Tibial artery (tissue), 4 donors: ENCODE measurements around the gene ATP2B1.

Experiments
- DNase-seq, 2 donors: peaks; one replicate each; pipeline ENCODE4 v3.0.0-alpha.2; 2019
- H3K27ac ChIP-seq, 2 donors: fragments of 200-600 bp; sonication (generic) in 1 of 2; 1 replicate in 1 of 2; 2 replicates in 1 of 2; pipeline ENCODE4 v1.5.1; 2018 to 2019; ENCODE audit warnings: mild to moderate bottlenecking in 1 of 2
- H3K27me3 ChIP-seq, 2 donors: fragments of 200-600 bp; sonication (generic) in 1 of 2; one replicate each; pipeline versions ENCODE4 v1.5.1 to v1.6.0; 2016 to 2019
- H3K36me3 ChIP-seq, 3 donors: fragments of 200-600 bp; sonication (generic) in 2 of 3; one replicate each; pipeline ENCODE4 v1.5.1; 2016 to 2019; ENCODE audit warnings: mild to moderate bottlenecking in 2 of 3
- H3K4me1 ChIP-seq, 4 donors: fragments of 200-600 bp; sonication (generic) in 2 of 4; 1 replicate in 3 of 4; 2 replicates in 1 of 4; pipeline ENCODE4 v1.5.1; 2016 to 2019
- H3K4me3 ChIP-seq, 2 donors: fragments of 200-600 bp; sonication (generic) in 1 of 2; 1 replicate in 1 of 2; 2 replicates in 1 of 2; pipeline ENCODE4 v1.5.1; 2018 to 2019; ENCODE audit warnings: mild to moderate bottlenecking in 2 of 2
- H3K9me3 ChIP-seq, 3 donors: fragments of 200-600 bp; sonication (generic) in 1 of 3; one replicate each; pipeline ENCODE4 v1.5.1; 2016 to 2019
- CTCF ChIP-seq, 2 experiments: fragments of 200-600 bp in 1 of 2; fragments of 450-650 bp in 1 of 2; IDR thresholded peaks; one replicate each; pipeline ENCODE4 v1.5.1; 2017 to 2019; ENCODE audit warnings: antibody characterized with exemption in 2 of 2, mild to moderate bottlenecking in 1 of 2, moderate library complexity in 1 of 2
- intact Hi-C: fragments of 100-400 bp; cut with DNase I; formaldehyde crosslinking; loops from one replicate; pipeline ENCODE4 v1.15.0; 2023; ENCODE audit warnings: low total_unique reads

Gene ATP2B1

GRCh38 chr12:89706986-89707702, 1.5 kb downstream of the ATP2B1 start:
- TF ChIP-seq CTCF (IDR thresholded peaks at IDR 0.05) = no peak
- no peaks in the 10 kb centered on the region for H3K27me3 ChIP-seq
- H3K9me3 ChIP-seq = no peaks in the 10 kb centered on the region
- peak overlapping the region; percentile 93 to 95 for H3K27ac ChIP-seq
- H3K4me3 ChIP-seq = peak overlapping the region; percentile 71 to 91
- peak in 1 of 2 donors; percentile 66 for DNase-seq
- intact Hi-C loops = no loop called here
- H3K4me1 ChIP-seq = peaks cover 0 to 20% (median 5%) of the 10 kb centered on the region in 4 donors
- H3K36me3 ChIP-seq = no peaks in the 10 kb centered on the region

GRCh38 chr12:89706551-89706950, 2.1 kb downstream of the ATP2B1 start:
- no peaks in the 10 kb centered on the region for H3K9me3 ChIP-seq
- H3K27ac ChIP-seq = no peak overlapping the region
- H3K4me1 ChIP-seq = peaks cover 0 to 20% (median 5%) of the 10 kb centered on the region in 4 donors
- TF ChIP-seq CTCF (IDR thresholded peaks at IDR 0.05) = no peak
- no peak for DNase-seq
- intact Hi-C loops = no loop called here
- H3K36me3 ChIP-seq = no peaks in the 10 kb centered on the region
- no peaks in the 10 kb centered on the region for H3K27me3 ChIP-seq
- peak overlapping the region in 1 of 2 donors; percentile 71 for H3K4me3 ChIP-seq

DNA sequence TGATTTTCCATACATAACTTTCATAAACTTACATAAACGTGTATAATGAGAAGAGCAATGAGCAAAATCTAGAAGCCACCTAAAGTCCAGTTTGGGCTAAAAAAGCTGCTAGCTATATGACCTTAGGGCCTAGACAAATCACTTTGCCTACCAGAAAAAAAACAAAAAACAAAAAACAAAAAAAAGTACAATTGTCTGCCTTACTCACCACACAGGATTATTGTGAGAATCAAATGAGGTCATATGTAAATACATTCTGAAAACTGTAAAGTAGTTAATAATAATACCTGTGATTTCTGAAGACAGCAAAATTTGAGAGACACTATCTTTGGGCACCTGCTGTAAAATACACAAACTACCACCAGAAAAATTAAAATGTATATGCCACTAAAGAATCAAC, 4.2 kb downstream of the ATP2B1 start:
- Histone ChIP-seq H3K36me3 (no peaks in the 10 kb centered on the region), H3K9me3 (no peaks in the 10 kb centered on the region), H3K4me1 (peaks cover 0 to 14% (median 2%) of the 10 kb centered on the region in 4 donors), H3K27me3 (no peaks in the 10 kb centered on the region), H3K27ac (no peak overlapping the region), H3K4me3 (no peak overlapping the region)
- intact Hi-C loops = no loop called here
- DNase-seq = no peak
- no peak for TF ChIP-seq CTCF (IDR thresholded peaks at IDR 0.05)

DNA sequence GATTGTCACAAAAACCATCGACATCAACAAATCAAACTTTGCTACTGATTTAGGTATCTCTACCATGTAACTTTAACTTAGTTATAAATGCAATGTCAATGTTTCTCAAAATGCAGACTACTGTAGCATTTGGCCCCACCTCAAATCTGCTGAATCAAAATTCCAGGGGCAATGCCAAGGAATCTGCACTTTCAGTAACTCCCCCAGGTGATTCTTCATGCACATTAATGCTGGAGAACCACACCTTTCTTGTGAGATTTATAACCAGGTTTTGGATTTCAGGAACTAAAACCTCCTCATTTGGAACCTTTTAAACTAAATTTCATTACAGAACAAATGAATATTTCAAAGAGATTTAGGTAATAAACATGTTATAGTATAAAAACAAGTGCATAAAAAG, 4.9 kb downstream of the ATP2B1 start:
- no peak for TF ChIP-seq CTCF (IDR thresholded peaks at IDR 0.05)
- H3K36me3 ChIP-seq = no peaks in the 10 kb centered on the region
- no peak overlapping the region for H3K27ac ChIP-seq
- DNase-seq = no peak
- H3K9me3 ChIP-seq = no peaks in the 10 kb centered on the region
- H3K4me3 ChIP-seq = no peak overlapping the region
- no peaks in the 10 kb centered on the region for H3K27me3 ChIP-seq
- peaks cover 0 to 14% (median 2%) of the 10 kb centered on the region in 4 donors for H3K4me1 ChIP-seq
- intact Hi-C loops = no loop called here

- intact Hi-C loops = no loop called here
- Histone ChIP-seq H3K9me3 (no peaks in the 10 kb centered on the region), H3K36me3 (no peaks in the 10 kb centered on the region), H3K4me1 (peaks cover 0 to 9% (median 2%) of the 10 kb centered on the region in 4 donors), H3K4me3 (no peak overlapping the region), H3K27me3 (no peaks in the 10 kb centered on the region), H3K27ac (no peak overlapping the region)
- TF ChIP-seq CTCF (IDR thresholded peaks at IDR 0.05) = no peak
- DNase-seq = no peak
Observed at GRCh38 chr12:89702503-89702902, 6.1 kb downstream of the ATP2B1 start.
